K562 (cell line): Measurements from ENCODE around the gene DHCR24. TPM values are rescaled to one million over a fixed set of nuclear protein-coding genes. Genes with fewer than 3 reads are reported as not detected.

Experiments
- ATAC-seq: fragments of 200-7000 bp; cut with Tn5 transposase; 3 replicates; pipeline ENCODE4 v1.9.1; 2020; ENCODE audit warnings: moderate library complexity
- BruUV-seq: library from RNA; stranded (reverse); fragments of 400-500 nt; replicated peaks from 2 replicates; lab custom pipeline; 2021; lab: Mats Ljungman, UMichigan
- CTCF ChIA-PET: fragments of 300-600 bp; formaldehyde crosslinking; extraction: SDS; loops from one replicate; lab custom pipeline; 2021; ENCODE audit warnings: low intra/inter-chr PET ratio; lab: Yijun Ruan, JAX
- POLR2A ChIA-PET: fragments of 300-600, 350-650 bp; sonication (Branson Sonifier 250); formaldehyde crosslinking; extraction: SDS; loops from one replicate; lab custom pipeline; 2021; ENCODE audit warnings: antibody characterized with exemption, inconsistent platforms; lab: Yijun Ruan, JAX
- DNase-seq, 4 experiments: peaks; one replicate each; pipeline versions ENCODE4 v3.0.0 to v3.0.0-alpha.2; 2011 to 2018; ENCODE audit warnings: low spot score in 3 of 4, mixed read lengths in 3 of 4; ENCODE audit errors: extremely low read depth in 1 of 4
- FAIRE-seq: peaks from 2 replicates; lab custom pipeline; 2011; peaks lifted over from hg19 to GRCh38; lab: Jason Lieb, UNC
- H2AFZ ChIP-seq: 2 replicates; pipeline ENCODE4 v1.6.0; 2011; ENCODE audit warnings: low read depth, low read length, control low read depth, inconsistent platforms
- H3K27ac ChIP-seq: fragments of 200-600 bp; 3 replicates; pipeline ENCODE4 v1.8.0; 2011; ENCODE audit warnings: low read depth, mild to moderate bottlenecking, control low read depth, inconsistent platforms, low read length, moderate library complexity, mixed read lengths; ENCODE audit errors: extremely low read depth
- H3K27me3 ChIP-seq, 2 experiments: fragments of 300-600 bp in 1 of 2; 2 replicates in 1 of 2; 3 replicates in 1 of 2; pipeline versions ENCODE4 v1.6.0 to v1.8.0; 2011; ENCODE audit warnings: inconsistent platforms in 2 of 2, low read length in 2 of 2, mild to moderate bottlenecking in 1 of 2, mixed read lengths in 1 of 2, moderate library complexity in 1 of 2; ENCODE audit not compliant: control insufficient read depth in 2 of 2, insufficient read depth in 2 of 2
- H3K36me3 ChIP-seq: fragments of 300-600 bp; 3 replicates; pipeline ENCODE4 v1.8.0; 2011; ENCODE audit warnings: mild to moderate bottlenecking, low read length, inconsistent platforms; ENCODE audit not compliant: control insufficient read depth, insufficient read depth
- H3K4me1 ChIP-seq, 2 experiments: fragments of 200-600 bp in 1 of 2; replicated peaks in 1 of 2; 2 replicates in 1 of 2; 3 replicates in 1 of 2; pipeline versions ENCODE4 v1.5.1 to v1.8.0; 2011; ENCODE audit warnings: inconsistent platforms in 2 of 2, low read length in 2 of 2, mild to moderate bottlenecking in 1 of 2, mixed read lengths in 1 of 2, moderate library complexity in 1 of 2; ENCODE audit not compliant: control insufficient read depth in 2 of 2, insufficient read depth in 2 of 2
- H3K4me2 ChIP-seq: 2 replicates; pipeline ENCODE4 v1.6.1; 2011; ENCODE audit warnings: low read length, control low read depth, inconsistent platforms, mixed read lengths; ENCODE audit not compliant: insufficient read depth
- H3K4me3 ChIP-seq: fragments of 200-600 bp; sonication (generic), shearing (Covaris generic); 2 replicates; pipeline ENCODE4 v1.5.1; 2016; ENCODE audit warnings: control low read depth, inconsistent platforms
- H3K79me2 ChIP-seq: fragments of 200-600 bp; 3 replicates; pipeline ENCODE4 v1.8.0; 2011; ENCODE audit warnings: low read length, inconsistent platforms; ENCODE audit not compliant: control insufficient read depth, insufficient read depth
- H3K9ac ChIP-seq, 2 experiments: 2 replicates each; pipeline versions ENCODE4 v1.6.0 to v1.6.1; 2011; ENCODE audit warnings: low read depth in 2 of 2, low read length in 2 of 2, control low read depth in 1 of 2, inconsistent platforms in 1 of 2, mild to moderate bottlenecking in 1 of 2, mixed read lengths in 1 of 2; ENCODE audit not compliant: insufficient read depth in 1 of 2
- H3K9me1 ChIP-seq: one replicate; pipeline ENCODE4 v1.6.0; 2011; ENCODE audit warnings: inconsistent platforms, mild to moderate bottlenecking, low read length, moderate library complexity; ENCODE audit not compliant: control insufficient read depth, insufficient read depth
- H3K9me3 ChIP-seq: replicated peaks from 2 replicates; pipeline ENCODE4 v1.5.1; 2011; ENCODE audit warnings: low read depth, low read length, inconsistent platforms; ENCODE audit not compliant: control insufficient read depth, insufficient read depth
- H4K20me1 ChIP-seq: replicated peaks from 2 replicates; pipeline ENCODE4 v1.6.1; 2011; ENCODE audit warnings: low read length, inconsistent platforms, mixed read lengths; ENCODE audit not compliant: control insufficient read depth, insufficient read depth
- CEBPB ChIP-seq: fragments of 450-650 bp; IDR thresholded peaks from 2 replicates; pipeline ENCODE4 v1.6.1; 2016; ENCODE audit warnings: missing genetic modification characterization, missing compliant biosample characterization
- CEBPG ChIP-seq, 3 experiments: fragments of 200-800 bp in 1 of 3; sonication (Bioruptor generic) in 1 of 3; sonication (generic) in 1 of 3; formaldehyde crosslinking in 1 of 3; IDR thresholded peaks in 2 of 3; conservative IDR thresholded peaks in 1 of 3; 2 replicates each; pipeline versions ENCODE4 v1.6.1 to v1.8.0; 2016 to 2022; ENCODE audit warnings: missing compliant biosample characterization in 2 of 3, missing genetic modification characterization in 2 of 3, mild to moderate bottlenecking in 1 of 3, missing genetic modification reagents in 1 of 3
- MCM7 ChIP-seq, 2 experiments: fragments of 450-650 bp; IDR thresholded peaks; 2 replicates each; pipeline ENCODE4 v1.6.1; 2016 to 2018
- NFIC ChIP-seq: fragments of 450-650 bp; IDR thresholded peaks from 2 replicates; pipeline ENCODE4 v1.6.1; 2017; ENCODE audit warnings: mild to moderate bottlenecking, inconsistent platforms
- PTRF ChIP-seq: fragments of 450-650 bp; IDR thresholded peaks from 2 replicates; pipeline ENCODE4 v1.6.1; 2016; ENCODE audit warnings: mild to moderate bottlenecking, missing genetic modification characterization, missing compliant biosample characterization
- SNRNP70 ChIP-seq: fragments of 200-400 bp; formaldehyde crosslinking; optimal IDR thresholded peaks from 2 replicates; pipeline ENCODE3; 2017; ENCODE audit warnings: low read depth, low read length
- ZNF175 ChIP-seq: fragments of 200-800 bp; sonication (Bioruptor generic); IDR thresholded peaks from 2 replicates; pipeline ENCODE4 v1.6.1; 2016; ENCODE audit warnings: low read depth, mild to moderate bottlenecking, missing genetic modification characterization, missing compliant biosample characterization
- WGBS: fragments of 100-300 bp; shearing (Covaris generic); methylation state at CpG from one replicate; pipeline ENCODE4 v1.1.6; 2016; ENCODE audit warnings: low coverage, mixed read lengths; ENCODE audit not compliant: insufficient coverage; ENCODE audit errors: missing lambda C conversion rate; 5-methylcytosine and 5-hydroxymethylcytosine counted together
- in situ Hi-C: fragments of 300-500 bp; cut with MboI; formaldehyde crosslinking; loops from 4 replicates; pipeline ENCODE4 v1.15.0; 2018; ENCODE audit warnings: inconsistent platforms, mixed read lengths
- intact Hi-C: fragments of 100-400 bp; cut with micrococcal nuclease; formaldehyde crosslinking; loops from 2 replicates; pipeline ENCODE4 v1.14.2; 2022
- polyA plus RNA-seq, 8 experiments: library from polyadenylated mRNA; depleted of rRNA in 4 of 8; stranded (reverse) in 5 of 8; unstranded in 3 of 8; fragments of >200 nt; fragmentation: Nextera tagmentation in 2 of 8; fragmentation: Illumina TruSeq in 1 of 8; extraction: Ambion mirVana in 2 of 8; extraction: Trizol in 1 of 8; gene quantifications; 2 replicates each; pipeline versions ENCODE4 v1.2.1 to v1.2.3, GENCODE V29; 2011 to 2014; ENCODE audit warnings: inconsistent platforms in 1 of 8, missing spikeins in 1 of 8
- total RNA-seq, 7 experiments: library from RNA; depleted of rRNA in 6 of 7; stranded (reverse); fragments of >200 nt in 6 of 7; fragmentation: Illumina TruSeq in 2 of 7; extraction: Trizol in 2 of 7; gene quantifications; 2 replicates each; pipeline versions ENCODE4 v1.2.1 to v1.2.3, GENCODE V29; 2011 to 2021; ENCODE audit warnings: low replicate concordance in 1 of 7

The DHCR24 gene
- total and polyA plus RNA-seq, 9 of the 15 experiments (the other 6 are each of a cell fraction or from before 2014, with no cell fraction given): 23.4 to 161 (median 79.9) TPM

- 95% methylated on average over 8 of the region's 9 CpGs for WGBS
- DNase-seq (no peak), FAIRE-seq (no peak), ATAC-seq (no peak)
- no TSS peak for BruUV-seq
- no peak overlapping the region for H2AFZ ChIP-seq
- H3K4me1 ChIP-seq: no peaks in the 10 kb centered on the region
- TF ChIP-seq CEBPB (peak; percentile 53; the same call in 1 of the 2 replicates), MCM7 (IDR thresholded peaks at IDR 0.05) (no peak), CEBPG (CRISPR knock-in tag; IDR thresholded peaks at IDR 0.05) (no peak), CEBPG (tag; conservative IDR thresholded peaks at IDR 0.05 in 1 of 2, IDR thresholded peaks at IDR 0.05 in 1 of 2) (0 out of 4 replicates have a peak, but pooled peaks of 1 of the 2 experiments have one; percentile 19)
- ChIA-PET CTCF (no interaction called here), POLR2A (interaction anchor here (0.8 kb wide), 1 partner anchor 651 kb away, joined by 4 read pairs; the partner anchor contains the start of gene MRPL37)
- H3K4me3 ChIP-seq: no peak overlapping the region
- no peaks in the 10 kb centered on the region for H3K27me3 ChIP-seq
- H4K20me1 ChIP-seq: peaks cover 16% of the 10 kb centered on the region; the same call in 1 of the 2 replicates
- intact Hi-C loops: no loop called here
- H3K9me1 ChIP-seq: peaks cover 3% of the 10 kb centered on the region
- H3K9me3 ChIP-seq: no peaks in the 10 kb centered on the region
- in situ Hi-C loops: no loop called here
- no peak overlapping the region for H3K27ac ChIP-seq
- H3K36me3 ChIP-seq: peaks cover 78% of the 10 kb centered on the region; the same call in 2 of the 3 replicates
- H3K79me2 ChIP-seq: no peaks in the 10 kb centered on the region
- no peak overlapping the region for H3K9ac ChIP-seq
- H3K4me2 ChIP-seq: no peak overlapping the region
These were observed 36.3 kb downstream of the DHCR24 start for GRCh38 chr1:54850737-54851136.

- H3K4me3 ChIP-seq: no peak overlapping the region
- DNase-seq (no peak), ATAC-seq (no peak)
- CTCF ChIA-PET: interaction anchor here (0.6 kb wide), 1 partner anchor 147 kb away, joined by 6 read pairs; no protein-coding TSS in a partner anchor
- TF ChIP-seq NFIC: peak; percentile 82
- TF ChIP-seq PTRF (tag): no peak
- no peak for TF ChIP-seq SNRNP70
- no peak for TF ChIP-seq ZNF175 (CRISPR knock-in tag)
- TF ChIP-seq, all 486 proteins: peak for 1
- Histone ChIP-seq H3K79me2 (no peaks in the 10 kb centered on the region), H4K20me1 (peaks cover 16% of the 10 kb centered on the region; the same call in 1 of the 2 replicates), H3K36me3 (peaks cover 72% of the 10 kb centered on the region; the same call in 2 of the 3 replicates), H3K27me3 (no peaks in the 10 kb centered on the region), H3K9ac (no peak overlapping the region), H3K9me1 (peaks cover 3% of the 10 kb centered on the region), H3K4me1 (no peaks in the 10 kb centered on the region), H3K9me3 (no peaks in the 10 kb centered on the region), H3K27ac (no peak overlapping the region), H3K4me2 (no peak overlapping the region), H2AFZ (no peak overlapping the region)
- no peak for FAIRE-seq
- BruUV-seq: no TSS peak
- intact Hi-C loops: no loop called here
- POLR2A ChIA-PET: interaction anchor here (0.7 to 0.8 kb wide), 2 partner anchors 60 to 650 kb away, joined by 4 read pairs; partner anchors contain the start of gene MRPL37
- WGBS: 85% methylated on average over 5 of the region's 5 CpGs
- in situ Hi-C loops: no loop called here
These were observed 36.8 kb downstream of the DHCR24 start for GRCh38 chr1:54850069-54850730.
